Renal pelvis (tissue), 4 donors: Measurements from ENCODE around the gene OLIG3. TPM values are rescaled to one million over a fixed set of nuclear protein-coding genes. Genes with fewer than 3 reads are reported as not detected.

Experiments used
- DNase-seq: peaks from one replicate; pipeline ENCODE4 v3.0.0-alpha.2; 2013
- polyA plus RNA-seq, 3 donors: library from polyadenylated mRNA; unstranded; fragments of 120-200 nt; gene quantifications; one replicate each; pipeline ENCODE4 v1.2.1, GENCODE V29; 2013; ENCODE audit not compliant: insufficient read length in 3 of 3

OLIG3 gene
- polyA plus RNA-seq, 3 donors: not detected

DNA sequence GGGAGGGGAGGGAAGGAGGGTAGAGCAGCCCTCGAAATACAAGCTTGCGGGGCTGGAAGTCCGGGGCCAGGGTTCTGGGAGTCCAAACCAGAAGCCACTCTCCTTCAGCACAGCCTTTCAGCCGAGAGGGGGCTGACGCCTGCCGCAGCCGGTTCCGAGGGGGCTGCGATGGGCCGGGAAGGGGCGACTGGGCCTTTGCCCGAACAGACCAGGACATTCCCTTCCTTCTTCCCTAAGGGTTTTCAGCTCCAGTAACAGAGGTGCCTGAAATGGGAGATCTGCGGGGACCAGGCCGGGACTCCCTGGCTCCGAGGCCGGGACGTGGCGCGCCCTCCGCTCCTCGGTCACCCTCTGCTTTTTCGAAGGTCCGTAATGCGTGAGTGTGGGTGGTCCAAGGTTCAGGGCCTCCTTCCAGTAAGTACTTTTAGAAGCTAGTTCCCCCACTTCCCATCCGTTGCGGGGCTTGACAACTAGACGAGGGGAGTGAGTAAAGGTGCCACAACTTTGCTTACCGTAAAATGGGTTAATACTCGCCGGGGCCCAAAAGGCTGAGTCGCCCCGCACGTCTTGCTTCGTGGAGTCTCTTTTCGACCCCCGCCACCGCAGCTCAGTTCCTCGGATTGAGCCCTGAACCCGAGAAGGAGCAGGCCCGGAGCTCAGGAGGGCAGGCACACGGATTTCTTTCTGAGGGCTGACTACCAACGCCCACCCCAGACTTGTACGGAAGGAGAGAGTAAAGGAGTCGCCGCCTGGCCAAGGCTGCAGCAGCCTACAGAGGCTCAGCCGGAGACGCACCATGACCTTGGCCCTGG lies 2.9 kb upstream of the OLIG3 start:
- DNase-seq: no peak

DNA sequence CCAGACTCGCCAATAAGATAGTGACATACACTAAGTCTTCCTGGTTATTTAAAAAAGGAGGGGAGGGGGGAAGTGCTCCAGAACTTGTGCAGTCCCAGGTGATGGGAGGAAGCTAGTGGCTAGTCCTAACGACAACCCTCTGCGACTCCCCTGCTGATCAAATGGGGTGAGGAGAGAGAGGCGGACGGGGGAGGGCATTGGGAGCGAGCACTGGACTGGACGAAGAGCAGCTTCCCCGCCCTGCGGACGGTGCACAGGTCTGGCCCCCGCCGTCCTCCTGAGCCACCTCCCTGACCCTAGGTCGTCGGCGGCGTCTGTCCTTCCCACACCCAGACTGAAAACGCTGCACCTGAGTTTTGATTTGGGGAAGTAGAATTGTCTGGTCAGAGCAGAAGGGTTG lies 2.2 kb upstream of the OLIG3 start:
- DNase-seq: no peak

DNA sequence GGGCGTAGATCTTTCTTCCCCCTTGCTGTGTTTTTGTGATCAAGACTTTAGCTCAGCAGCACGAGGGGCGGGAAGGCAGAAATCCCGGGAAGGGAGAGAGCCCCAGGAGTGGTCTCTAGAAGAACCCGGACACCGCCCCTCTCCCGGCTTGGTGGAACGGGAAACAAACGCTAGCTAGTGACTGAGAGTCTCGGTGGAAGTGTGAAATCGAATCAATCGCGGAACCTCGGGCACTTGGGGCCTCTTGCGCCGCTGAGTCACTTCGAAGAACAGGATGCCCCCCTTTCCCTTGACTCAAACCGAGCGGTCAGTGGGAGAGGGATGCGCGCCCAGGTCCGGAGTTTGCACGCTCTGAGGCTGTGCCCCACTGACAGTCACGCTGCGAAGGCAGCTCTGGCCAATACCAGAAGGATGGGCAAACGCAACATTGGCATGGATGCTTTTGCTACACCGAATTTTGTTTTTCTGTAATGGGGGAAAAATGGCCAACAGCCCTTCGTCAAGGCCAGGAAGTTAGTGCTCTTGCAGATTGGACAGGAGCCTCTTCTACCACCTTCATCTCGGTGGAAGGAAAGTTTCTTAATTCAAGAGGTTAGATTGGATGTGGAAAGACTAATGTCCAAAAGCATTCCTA lies 1.6 kb upstream of the OLIG3 start:
- DNase-seq: no peak

DNA sequence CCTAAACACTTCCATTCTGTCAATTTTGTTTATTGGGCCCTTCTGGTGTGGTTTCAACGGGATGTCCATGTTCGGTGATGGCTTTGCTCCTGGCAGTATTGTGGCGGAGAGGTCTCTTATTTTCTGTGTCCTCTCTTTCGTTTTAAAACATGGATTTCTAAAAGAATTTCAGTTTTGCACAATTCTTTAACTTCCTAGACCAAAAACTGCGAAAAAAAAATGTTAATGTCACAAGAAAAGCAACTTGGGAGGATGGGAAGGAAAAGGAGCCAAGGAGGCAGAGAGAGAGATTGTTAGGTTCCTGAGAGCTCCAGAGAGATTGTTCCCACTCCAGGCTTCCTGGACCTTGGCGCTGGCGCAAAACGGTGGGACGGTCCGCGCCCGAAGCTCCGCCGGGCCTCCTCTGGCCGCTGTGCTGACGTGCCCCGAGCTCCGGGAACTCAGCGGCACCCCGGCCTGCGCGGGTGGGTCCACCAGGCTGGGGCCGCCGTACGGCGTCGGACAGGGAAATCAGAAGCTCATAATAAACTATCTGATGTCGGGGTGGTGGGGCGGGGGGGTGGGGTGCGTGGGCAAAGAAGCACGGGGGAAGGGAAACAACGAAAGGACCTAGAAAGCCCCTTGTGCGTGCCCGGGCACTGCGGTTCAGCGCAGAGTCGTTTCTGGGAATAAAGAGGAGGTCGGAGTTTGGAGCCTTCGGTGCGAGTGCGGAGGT lies 951 bp upstream of the OLIG3 start:
- DNase-seq: no peak

DNA sequence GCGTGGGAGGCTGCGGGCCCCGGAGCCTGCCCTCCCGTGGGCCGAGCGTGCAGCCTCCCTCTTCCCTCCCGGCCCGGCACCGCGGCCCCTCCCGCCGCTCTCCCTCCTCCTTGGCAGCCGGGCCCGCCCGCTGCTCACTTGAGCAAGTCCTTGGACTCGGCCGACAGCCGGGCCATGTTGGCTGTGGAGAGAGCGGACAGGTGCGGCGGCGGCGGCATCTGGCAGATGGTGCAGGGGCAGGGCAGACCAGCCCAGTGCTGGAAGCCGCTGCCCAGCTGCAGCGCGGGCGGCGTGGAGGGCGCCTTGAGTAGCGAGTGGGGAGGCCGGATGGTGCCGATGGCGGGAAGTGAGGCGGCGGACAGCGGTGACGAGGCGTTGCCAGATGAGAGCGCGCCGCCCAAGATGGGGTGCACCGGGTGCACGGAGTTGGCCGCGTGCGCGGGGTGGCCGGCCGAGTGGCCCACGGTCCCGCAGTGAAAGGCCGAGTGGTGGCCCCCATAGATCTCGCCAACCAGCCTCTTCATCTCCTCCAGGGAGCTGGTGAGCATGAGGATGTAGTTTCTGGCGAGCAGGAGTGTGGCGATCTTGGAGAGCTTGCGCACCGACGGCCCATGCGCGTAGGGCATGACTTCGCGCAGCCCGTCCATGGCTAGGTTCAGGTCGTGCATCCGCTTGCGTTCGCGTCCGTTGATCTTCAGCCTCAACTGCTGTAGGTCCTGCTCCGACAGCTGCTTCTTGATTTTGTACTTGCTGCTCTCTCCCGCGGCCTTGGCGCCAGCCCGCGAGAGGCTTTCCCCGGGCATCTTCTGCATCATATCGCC lies 766 bp downstream of the OLIG3 start:
- DNase-seq: no peak

DNA sequence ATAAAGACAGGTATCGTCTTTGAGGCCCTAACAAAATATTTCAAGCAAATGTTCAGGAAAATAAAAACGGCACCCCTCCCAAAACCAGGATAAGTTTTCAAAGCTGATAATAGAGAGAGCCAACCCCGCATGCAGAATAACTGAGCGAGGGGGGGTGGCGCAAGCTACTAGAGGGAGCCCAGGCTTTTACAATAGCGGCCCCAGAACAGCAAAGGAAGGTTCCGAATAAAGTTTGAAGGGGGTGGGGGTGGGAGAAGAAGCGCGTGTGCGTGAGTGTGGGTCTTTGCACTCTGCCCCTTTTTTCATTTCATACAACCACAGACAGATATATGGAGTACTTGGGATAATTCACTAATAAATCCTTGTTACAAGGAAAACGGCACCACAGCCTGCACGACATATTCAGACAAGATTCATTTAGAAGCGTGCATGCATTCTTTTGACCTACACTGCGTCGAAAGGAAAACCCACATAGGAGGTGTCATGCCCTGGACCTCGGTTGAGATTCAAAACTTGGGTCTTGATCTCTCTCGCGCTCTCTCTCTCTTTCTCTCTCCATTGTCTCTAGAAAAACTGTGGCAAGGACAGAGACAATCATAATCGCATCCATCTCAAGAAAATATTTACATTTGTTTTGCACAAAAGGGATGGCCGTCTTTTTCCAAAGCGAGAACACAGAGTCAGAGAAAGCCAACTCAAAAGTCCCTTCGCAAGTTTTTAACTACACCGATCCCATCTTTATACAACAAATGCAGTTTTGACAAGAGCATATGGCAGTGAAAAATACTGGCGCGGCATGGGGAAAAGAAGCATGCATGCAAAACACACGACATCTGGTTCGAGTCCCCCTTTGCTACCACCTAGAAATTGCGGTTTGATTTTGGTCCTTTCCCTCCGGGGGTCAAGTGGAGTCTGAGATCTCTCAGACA lies 1.6 kb downstream of the OLIG3 start:
- DNase-seq: no peak

DNA sequence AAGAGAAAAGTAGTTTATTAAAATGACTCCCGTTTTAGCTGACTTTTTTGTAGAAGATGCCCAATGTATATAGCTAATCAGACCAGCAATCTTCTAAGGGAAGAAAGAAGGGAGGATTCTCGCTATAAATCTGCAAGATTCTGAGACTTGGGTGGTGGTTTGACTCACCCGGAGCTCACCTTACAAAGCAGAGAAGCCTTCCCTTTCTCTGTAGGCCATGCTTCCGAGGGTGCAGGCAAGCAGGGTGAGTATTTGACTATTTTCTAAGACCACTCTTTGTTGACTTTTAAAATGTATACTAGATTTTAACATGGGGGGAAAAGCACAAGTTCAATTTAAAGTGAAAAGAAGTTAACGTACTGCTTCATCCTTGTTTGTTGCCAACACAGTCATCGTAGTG lies 2.7 kb downstream of the OLIG3 start:
- DNase-seq: no peak

DNA sequence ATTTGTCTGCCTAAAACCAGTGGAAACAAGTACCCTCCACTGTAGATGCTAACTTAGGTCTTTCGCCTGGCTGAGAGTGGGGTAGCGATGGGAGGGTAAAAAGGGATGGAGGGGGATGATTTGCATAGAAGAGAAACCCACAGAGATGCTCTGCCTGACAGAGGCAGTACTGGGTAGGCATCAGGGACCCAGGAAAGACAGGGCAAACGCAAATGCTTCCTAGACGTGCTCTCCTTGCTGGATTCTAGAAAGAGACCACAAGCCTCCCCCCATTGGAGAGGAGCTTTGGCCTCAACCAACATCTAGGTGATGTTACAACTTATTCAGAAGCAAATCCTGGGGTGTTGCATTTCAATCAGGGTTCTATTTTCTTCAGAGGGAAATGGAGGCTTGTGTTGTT lies 3.2 kb downstream of the OLIG3 start:
- DNase-seq: no peak

DNA sequence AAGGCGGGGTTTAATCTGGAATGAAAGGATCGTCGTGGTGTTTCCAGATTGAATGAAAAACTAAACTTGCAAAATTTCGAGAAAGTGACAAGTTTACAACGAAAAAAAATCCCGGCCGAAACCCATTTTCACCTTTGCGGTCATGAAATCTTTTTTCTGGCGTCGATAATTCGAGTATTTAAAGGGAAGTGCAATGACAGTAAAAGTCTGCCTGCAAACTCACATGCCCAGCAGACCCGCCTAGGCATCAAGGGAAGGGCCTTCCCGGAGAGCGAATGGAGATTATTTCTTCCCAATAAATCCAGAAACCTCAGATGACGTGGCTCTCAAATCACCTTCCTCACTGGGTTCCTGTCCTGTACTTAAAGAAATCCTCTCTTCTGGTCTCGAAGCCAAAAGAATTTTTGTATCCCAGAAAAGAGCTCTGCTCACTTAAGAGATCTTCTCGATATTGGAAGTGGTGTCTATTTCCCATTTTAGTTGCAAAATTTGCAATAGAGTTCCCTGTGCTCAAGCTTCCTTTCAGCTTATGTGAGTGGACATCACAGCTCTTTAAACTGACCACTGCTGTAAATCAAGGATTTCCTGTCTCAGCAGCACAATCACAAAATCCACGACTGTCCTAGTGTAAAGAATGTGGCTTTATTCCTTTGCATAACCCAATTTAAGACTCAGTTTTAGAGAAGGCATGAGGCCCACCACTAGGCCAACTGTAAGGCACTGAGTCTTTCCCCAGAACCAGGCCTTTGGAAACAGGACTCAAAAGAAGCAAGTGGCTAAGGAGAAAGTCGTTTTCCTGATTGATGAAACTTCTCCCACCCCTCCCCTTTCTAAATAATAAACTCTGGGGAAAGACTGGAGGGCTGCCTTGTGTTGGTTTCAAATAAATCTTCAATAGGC lies 3.9 kb downstream of the OLIG3 start:
- DNase-seq: no peak

DNA sequence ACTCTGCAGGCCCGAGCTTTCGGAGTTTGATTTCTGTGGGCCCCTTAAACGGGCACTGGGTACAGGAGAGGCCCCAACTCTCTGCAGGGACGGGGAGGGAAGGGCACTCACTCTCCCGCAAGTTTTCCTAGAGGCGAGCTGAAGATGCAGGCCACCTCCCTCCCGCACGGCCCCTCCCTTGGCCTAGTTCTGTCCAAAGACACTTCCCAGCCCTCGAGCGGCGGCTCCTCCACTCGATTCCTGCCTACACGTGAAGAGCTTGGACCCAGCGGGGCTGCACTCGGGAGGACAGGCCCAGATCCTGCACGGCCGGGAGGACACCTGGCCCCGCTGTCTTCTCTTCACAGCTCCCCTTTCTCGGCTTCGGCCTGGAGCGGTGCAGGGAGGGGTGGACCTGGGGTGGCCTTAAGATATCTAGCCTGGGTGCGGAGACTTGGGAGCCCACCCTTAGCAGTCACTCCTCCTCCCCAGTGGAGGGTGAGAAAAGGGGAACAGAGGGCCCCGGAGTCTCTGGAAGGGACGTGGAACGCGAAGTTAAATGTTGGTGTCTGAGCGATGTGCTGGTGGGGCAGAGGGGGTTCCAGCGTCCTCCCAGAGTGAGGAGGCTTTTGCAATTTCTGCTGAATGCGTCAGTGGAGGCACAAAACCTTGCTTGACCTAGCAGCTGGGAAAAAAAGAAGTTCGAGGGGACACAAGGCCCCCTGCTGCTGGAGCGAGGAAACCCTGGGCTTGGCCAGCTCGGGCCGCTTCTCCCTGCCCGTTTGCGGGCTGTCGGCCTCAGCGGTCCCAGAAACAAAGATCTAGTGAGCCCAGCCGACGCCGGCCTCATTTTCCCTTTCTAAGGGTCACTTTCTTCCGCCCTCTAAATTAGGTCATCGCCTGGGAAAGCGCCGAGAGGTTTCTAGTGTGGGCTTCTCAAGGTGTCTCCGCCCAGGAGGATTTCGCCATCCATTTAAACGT lies 4.9 kb downstream of the OLIG3 start:
- no peak for DNase-seq

DNA sequence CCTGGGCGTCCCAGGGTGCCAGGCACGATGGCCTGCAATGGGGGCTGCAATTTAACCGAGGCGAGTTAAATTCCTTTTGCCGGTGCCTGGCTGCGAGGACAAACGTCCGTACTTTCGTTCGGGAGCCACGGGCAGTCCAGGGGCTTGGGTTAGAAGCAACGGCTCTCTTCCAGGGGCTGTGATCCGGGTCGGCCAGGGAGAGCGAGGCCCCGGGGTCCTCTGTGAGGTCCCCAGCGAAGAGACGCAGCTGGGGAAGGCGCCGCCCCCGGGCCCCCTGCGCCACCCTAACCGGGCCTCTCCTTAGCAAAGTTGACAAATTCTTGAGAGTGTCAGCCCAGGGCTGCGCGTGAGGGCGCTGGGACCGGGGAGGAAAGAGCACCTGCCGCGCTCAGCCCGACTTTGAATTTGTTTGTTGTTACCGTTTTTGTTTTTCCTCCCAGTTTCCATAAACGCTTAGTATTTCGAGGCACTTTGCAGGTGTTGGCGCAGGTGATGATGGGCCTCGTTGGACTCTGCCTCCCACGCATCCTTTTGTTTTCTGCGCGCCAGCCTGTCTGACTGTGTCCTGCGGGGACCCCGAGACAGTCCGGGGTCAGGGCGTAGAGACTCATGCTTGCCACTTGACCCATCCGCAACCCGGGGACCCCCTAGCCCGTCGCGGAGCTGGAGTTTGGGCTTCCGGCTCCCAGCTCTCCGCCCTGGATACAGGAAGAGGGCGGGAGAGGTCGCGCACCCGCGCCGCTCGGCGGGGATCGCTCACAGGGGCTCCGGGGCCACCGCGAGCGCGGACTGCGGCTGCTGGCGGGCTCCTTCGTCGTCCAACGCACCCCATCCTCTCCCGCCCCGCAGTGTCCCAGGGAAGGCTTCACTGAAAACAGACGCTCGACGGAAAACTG lies 5.8 kb downstream of the OLIG3 start:
- DNase-seq: no peak

DNA sequence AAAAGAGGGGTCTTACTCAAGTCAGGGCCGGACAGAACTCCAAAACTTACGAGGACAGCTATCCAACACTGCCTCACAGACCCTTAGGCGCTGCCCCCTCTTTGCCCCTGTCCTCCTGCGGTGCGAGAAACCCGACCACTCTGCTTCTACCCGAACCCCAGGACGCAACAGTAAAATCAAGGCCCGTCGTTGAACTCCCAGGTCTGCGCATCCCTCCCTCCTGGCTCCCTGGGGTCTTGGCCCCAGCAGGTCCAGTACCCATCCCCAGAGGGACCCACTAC lies 6.4 kb downstream of the OLIG3 start:
- no peak for DNase-seq

DNA sequence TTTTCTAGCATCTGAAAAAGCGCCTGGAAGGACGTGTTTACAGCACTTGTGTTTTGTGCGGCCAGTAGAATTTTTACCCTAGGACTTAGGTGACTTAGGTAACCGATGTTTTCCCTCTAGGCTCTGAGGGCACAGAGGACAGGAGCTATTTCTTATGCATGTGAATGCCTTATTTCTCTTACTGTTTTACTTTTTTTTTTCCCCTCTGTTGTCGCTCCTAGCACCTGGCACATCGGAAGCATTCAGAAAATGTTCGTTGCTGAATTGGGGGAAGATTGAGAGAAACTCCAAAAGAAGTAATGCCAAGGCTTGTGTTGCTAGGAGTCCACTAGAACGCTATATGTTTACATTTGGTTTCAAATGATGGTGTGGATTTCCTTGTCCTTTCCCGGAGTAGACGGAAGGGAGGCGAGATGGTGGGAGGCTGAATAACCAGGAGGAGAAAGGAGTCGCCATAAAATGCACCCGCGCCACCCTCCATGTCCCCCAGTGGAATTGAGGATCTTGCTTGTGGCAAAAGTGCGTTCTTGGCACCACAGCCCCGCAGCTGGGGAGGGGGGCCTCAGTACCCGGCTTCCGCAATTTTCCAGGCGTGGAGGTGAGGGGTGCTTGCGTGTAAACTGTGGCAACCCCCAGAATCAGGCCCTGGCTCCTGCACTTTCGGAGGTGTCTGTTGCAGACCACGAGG lies 6.9 kb downstream of the OLIG3 start:
- no peak for DNase-seq

DNA sequence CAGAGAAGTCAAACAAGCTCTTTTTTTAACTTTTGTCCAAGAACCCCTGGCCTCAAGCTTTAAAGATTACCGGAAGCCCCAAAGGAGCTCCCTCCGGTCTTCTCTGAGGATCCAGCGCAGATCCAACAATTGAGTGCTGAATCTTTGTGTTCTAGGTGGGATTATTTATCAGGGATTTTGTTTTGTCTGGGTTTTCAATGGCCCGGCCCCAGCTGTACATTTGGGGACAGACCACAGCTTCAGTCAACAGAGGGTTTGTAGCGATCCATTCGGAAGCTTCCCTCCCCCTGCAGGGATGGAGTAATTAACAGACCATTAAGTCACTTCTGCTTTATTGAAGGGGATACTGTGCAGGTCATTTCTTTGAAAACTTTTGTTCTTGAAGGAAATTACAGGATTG lies 7.8 kb downstream of the OLIG3 start:
- no peak for DNase-seq

DNA sequence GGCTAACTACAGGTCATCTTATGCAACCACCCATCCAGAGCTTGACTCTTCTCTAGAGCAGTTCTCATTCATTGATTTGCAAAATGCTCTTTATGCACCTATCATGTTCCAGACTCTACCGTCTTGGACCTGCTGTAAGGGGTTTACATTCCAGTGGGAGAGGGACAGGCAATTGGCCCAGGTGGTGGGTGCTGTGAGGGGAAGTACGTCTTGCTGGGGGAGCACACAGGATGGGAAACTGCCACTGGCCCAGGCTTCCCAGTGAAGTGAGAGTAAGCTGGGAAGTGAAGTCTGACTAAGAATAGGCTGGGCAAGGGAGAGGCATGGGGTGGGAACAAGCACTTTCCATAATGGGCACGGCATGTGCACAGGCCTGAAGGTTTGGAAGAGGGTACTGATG lies 13.8 kb downstream of the OLIG3 start:
- DNase-seq: no peak

DNA sequence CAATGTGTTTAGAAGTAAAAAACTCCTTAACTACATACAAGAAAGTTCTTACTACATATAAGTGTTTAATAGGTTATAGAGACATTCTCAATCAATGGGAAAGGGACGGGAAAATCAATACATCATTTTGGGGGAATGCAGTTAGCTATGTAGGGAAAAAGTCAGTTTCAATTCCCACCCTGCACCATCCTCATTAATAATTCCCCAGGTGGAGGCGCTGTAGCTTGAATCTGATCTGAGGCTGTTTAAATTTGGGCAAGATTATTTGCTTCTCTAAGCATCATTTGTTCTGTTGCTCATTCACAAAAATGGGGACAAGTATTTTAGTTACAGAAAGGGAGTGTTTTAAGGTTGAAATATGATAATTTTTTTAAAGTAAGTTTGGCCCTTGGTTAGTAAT lies 19.1 kb downstream of the OLIG3 start:
- no peak for DNase-seq

DNA sequence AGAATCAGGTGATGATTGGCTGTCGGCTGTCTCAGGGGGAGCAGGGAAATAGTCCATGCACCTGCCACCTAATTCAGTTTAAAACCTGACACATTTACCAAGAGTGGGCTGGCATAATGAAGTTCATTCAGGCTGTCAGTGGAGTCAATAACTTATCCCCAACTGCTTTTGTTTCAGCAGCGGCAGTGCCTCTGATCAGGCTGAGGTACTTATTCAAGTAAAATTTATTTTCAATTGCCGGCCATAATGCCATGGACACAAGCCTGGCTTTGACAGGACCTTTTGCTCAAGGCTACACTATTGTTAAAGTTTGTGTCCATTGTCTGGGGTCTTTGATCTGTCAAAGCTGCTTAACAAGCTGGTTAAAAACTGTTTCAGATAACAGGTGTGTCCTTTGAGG lies 20.6 kb downstream of the OLIG3 start:
- no peak for DNase-seq
